GM21717 (cell line): Measurements from ENCODE around the gene EGFL7.
"Not testable (repeated sequence)": the region's sequence is repeated elsewhere in the genome, so short reads cannot be mapped to it uniquely, and the experiment has no call there.

Experiments
- ATAC-seq: cut with Tn5 transposase; IDR thresholded peaks from one replicate; pipeline ENCODE4 v1.9.1; 2021; ENCODE audit warnings: mild to moderate bottlenecking, moderate library complexity; ENCODE audit not compliant: unreplicated experiment

EGFL7 gene

DNA sequence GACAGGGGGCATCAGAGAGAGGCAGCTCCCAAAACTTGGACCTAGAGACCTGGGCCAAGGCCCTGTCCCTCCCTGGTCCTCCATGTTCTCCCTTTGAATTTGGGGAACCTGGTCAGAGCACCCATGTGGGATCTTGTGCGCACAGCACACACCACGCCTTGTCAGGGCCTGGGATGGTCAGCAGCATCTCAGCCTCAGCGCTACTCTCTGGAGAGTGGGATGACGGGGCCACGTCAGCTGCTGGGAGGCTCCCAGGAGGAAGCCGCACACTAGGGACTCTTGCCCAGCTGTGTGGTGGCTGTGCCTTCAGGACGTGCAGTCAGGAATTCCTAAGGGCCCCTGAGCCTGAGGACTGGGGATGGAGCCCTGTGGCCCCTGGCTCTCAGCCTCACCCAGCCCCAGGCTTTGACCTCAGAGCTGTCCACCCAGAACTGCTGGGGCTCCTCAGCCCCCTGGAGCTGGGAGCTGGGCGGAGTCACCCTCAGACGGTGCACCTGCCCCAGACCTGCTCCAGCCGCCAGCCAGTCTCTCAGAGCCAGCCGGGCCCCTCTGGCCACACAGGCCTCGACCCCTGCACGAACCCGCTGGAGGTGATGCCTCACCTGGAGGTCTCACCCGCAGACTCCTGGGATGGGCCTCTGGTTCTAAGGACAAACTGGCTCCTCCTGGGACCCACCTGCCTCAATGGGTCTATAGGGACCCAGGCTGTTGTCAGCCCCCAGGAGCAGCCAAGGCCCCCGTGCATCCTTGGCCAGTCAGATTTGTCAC is 38.3 kb upstream of the EGFL7 start:
- ATAC-seq, result no peak

DNA sequence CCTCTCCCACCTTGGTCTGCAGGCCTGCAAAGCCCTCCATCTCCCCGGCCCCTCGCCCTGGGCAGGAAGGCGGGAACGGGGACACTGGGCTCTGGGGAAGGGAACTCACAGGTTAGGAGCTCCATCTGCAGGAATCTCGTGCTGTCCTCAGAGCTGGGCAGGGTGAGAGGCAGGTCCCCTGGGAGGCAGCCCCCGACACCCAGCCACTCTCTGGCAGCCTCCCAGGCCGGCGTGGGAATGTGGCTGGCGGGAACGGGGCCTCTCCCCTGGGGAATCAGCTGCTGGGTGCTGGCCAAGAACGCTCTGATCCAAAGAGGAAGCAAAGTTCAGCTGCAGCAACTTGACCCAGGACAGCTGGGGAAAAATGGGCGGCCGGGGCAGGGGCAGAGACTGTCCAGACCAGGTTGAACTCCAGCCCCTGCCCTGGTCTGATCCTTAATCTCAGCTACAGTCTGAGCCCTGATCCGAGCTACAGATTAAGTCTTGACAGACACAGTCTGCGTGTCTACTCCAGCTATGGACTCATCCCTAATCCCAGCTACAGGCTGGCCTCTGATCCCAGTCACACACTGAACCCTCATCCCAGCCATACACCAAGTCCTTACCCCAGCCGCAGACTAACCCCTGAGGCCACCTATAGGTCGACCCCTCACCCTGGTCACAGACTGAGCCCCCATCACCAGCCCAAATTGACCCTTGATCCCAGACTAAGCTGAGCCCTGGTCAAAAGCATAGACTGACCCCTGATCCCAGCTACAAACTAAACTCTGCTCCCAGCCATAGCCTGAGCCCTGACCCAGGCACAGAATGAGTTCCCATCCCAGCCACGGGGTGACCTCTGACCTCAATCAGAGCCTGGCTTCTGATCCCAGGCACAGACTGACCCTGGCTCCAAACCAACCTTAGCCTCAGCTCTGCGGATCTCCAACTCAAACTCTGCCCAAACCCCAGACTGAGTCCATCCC is 37.3 kb upstream of the EGFL7 start:
- no peak for ATAC-seq

DNA sequence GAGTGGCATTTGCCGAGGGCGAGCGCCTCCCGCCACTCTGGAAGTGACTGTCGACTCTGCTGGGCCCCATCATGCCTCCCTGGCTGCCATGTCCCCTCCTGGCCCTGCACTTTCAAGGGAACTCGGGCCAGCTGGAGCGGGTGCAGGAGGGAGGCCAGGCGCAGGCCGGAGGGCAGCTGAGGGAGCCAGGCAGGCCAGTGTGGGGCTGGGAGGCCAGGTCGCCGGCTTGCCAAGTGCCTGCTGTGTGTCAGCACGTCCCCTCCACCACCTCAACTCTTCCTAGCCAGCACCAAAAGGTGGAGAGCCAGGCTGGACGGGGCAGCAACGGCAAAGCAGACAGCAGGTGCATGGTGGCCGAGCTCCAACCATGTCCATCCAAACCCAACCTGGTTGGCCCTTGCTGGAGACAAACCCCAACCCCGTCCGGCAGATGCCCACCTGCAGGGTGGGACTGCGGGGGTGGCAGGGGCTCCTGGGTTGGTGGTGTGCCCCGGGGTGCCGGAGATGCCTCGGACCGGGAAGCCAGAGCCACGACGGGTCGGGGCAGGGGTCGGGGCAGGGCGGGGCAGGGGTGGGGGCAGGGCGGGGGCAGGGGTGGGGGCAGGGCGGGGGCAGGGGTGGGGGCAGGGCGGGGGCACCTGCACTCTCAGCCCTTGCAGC is 36.5 kb upstream of the EGFL7 start:
- ATAC-seq, result no peak

DNA sequence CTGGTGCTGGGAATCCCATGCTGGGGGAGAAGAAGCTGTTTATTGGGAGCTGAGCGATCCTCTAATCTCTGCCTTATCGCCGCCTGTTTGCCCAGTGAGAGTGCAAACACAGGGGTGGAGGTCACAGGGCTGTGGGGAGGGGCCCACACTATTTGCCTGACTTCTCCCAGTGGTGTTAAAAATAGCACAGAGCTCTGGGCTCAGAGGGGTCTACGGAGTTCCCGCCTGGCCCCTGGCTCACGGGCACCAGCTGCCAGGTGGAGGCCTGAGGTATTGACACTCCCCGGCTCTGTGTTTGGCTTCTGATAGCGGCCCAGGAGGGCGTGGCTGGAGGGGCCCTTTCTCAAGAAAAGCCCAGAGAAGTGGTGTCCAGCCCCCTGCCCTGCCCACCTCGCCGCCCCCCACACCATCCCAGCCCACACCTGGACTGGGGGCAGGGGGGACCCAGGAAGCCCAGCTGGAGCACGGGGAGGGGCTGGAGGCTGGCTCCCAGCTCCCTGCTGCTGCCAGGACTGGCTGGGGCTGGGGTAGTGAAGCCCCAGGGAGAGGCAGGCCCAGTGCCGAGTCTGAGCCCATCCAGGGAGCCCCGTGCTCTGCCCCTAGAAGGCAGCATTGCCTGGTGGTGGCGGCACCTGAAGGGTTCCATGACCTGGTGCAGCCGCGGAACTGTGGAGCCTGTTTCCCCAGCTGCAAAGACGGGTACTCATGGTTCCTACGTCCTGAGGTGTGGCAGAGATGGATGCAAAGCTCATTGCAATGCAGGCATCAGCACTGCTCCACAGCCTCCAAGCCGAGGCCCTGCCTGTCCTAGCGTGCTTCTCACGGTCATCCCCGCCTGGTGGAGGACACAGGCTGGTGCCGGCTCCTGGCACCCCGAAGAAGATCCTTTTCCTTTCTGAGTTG is 35.7 kb upstream of the EGFL7 start:
- no peak for ATAC-seq

DNA sequence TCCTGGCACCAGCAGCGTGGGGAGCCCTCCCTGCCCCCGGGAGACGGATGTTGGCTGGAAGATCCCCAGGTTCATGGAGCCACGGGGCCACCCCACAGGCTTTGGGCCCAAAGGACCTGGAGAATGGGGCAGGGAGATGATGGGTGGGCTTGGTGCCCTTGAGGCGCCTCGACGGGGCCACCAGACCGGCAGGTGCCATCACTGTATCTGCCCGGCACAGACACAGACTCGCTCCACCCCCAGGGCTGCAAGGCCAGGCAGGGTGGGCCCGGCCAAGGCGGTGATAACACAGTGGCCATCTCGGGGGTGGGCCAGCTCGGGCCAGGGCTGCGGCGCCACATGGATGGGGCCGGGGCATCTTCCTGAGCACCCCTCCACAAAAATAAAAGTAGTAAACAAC is 35.0 kb upstream of the EGFL7 start:
- no peak for ATAC-seq

DNA sequence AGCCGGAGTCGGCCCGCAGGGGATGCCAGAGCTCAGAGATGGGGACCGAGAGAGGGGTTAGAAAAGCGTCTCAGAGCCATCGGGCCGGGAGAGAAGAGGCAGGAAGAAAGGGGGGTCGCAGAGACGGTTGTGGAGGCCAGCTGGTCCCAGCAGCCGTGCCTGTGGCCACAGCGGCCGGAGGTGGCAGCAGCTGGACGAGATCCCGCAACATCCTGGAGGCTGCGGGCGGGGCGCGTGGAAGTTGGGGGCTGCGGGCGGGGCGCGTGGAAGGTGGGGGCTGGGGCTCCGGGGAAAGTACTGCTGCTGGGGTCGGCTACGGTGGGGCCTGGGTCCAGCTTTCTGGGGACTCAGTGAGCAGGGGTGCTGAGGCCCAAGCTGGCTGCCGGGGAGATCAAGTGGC is 34.4 kb upstream of the EGFL7 start:
- no peak for ATAC-seq

DNA sequence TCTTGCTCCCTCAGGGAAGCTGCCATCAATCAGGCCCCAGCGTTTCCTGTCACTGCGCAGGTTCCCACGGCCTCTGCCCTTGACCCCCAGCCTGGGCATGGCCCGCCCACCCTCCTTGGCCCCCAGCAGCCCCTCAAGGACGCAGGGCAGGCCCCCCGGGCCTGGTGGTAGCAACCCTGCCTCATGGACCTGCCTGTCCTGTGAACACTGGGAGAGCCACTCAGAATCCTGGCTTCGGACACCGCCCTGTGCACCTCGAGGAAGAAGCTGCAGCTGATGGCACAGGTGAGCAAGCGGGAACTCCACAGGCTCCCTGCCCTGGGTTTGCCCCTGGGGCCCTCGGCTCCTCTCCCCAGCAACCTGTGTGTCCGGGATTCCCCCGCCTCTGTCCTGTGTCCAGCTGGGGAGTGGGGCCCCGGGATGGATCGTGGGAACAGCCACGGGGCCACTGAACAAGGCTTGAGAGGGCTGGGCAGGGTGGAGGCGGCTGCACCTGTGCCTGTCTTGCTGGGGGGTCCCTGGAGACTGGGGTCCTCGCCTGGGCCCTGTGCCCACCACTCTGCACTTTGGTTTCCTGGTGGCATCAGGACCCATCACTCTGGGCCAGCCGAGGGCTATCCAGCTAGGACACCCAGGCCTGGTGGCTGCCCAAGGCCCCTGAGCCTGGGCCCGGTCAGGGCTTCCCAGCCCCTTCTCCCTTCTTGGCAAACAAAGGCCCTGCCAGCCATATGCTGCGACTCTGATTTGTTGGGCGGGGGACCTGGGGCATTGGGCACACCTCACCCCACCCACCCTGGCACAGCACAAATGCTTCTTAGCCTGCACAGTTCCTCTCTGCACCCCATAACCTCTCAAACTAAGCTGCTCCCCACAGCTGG is 33.5 kb upstream of the EGFL7 start:
- no peak for ATAC-seq

DNA sequence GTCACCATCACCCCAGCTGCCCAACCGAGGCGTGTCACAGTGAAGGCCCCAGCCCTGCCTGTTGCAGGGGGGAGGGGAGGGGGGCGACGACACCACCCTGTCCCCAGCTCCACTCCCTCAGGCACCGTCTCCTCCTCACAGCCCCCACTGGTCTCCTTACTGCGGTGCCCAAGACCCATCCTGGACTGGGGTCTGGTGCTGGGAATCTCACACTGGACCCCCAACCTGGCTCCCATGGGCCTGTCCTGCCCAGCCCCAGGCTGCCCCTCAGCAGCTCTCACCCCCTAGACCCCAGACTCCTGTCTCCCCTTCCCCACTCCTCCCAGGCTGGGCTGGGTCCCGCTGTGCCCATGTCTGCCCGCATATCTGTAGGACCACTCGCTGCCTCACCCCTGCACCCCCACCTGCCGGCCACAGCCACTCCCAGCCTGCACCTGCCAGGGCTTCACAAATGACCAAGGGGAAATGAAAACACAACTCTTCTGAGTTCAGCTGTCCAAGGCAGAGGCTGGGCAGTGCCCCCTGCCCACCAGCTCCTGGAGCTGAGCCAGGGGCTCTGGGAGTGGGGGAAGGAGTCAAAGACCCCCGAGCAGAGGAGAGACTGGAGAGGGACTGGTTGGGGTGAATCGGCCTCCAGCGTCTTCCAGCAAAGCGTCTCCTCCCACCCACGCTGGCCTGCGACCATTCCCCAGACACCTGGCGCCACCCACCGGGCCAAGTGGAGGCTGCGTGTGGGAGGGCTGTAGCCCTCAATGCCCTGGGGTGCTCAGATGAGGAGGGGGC is 32.6 kb upstream of the EGFL7 start:
- no peak for ATAC-seq

DNA sequence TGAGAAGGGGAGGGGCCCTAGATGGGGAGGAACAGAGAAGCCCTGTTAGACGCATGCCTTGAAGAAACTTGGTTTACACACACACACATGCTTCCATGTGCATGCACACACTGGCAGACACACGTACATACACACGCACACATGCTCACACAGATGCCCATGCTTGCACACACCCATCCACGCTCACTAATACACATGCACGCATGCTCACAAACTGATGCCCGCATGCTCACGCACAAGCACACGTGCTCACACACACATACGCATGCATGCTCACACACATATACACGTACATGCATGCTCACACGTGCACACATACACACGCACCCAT is 32.1 kb upstream of the EGFL7 start:
- no peak for ATAC-seq

DNA sequence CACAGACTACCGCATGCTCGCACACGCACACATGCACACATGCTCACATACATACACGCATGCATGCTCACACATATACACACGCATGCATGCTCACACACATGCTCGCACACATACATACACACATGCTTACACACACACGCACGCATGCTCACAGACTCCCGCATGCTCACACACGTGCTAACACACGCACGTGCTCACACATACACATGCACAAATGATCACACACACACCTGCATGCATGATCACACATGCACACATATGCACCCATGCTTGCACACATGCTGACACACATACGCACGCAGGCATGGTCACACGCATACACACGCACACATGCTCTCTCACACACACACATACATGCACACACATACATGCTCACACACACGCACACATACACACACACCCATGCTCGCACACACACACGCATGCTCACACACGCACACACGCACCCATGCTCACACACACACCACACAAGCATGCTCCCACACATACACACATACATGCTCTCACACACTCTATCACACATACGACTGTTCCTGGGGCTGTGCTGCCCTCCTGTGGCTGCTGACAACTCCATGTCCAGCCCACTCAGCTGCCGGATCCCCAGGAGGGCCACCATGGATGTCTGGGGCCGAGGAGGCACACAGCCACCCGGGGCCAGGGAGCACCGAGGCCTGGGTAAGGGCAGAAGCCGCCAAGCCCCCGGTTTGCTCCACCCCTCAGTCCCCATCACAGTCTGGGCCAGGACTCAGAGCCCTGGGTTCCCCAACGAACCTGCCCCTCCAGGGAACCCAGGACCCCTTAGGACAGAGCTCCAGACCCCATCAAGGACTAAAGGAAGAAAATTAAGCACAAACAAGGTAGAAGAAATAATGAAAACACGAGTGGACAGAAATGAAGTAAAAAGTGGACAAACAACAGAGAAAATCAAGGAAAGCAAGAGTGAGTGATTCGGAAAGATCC is 31.4 kb upstream of the EGFL7 start:
- ATAC-seq, result no peak

DNA sequence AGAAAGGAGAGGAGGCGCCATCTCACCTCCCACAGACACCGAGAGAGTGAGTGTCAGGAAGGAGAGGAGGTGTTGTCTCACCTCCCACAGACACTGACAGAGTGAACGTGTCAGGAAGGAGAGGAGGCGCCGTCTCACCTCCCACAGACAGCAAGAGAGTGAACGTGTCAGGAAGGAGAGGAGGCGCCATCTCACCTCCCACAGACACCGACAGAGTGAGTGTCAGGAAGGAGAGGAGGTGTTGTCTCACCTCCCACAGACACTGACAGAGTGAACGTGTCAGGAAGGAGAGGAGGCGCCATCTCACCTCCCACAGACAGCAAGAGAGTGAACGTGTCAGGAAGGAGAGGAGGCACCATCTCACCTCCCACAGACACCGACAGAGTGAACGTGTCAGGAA is 30.6 kb upstream of the EGFL7 start:
- ATAC-seq, result not testable (repeated sequence)

DNA sequence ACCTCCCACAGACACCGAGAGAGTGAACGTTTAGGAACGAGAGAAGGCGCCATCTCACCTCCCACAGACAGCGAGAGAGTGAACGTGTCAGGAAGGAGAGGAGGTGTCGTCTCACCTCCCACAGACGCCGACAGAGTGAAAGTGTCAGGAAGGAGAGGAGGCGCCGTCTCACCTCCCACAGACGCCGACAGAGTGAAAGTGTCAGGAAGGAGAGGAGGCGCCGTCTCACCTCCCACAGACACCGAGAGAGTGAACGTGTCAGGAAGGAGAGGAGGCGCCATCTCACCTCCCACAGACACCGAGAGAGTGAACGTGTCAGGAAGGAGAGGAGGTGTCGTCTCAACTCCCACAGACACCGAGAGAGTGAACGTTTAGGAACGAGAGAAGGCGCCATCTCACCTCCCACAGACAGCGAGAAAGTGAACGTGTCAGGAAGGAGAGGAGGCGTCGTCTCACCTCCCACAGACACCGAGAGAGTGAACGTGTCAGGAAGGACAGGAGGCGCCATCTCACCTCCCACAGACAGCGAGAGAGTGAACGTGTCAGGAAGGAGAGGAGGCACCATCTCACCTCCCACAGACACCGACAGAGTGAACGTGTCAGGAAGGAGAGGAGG is 30.1 kb upstream of the EGFL7 start:
- not testable (repeated sequence) for ATAC-seq

DNA sequence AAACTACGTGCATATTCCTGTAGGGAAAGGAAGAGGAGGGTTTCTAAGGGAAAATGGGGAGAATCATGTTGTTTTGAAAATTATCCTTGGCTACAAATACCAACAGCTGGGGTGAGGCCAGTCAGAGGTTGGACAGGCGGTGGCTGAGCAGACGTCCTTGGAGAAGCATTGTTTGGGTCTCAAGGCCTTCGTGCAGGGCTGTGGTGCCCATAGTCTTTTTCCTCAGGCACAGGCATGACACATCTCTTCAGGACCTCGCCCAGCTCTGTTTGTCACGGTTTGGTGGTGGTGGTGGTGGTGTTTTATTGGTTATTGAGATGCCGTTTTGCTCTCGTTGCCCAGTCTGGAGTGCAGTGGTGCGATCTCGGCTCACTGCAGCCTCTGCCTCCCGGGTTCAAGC is 27.8 kb upstream of the EGFL7 start:
- ATAC-seq, result no peak

DNA sequence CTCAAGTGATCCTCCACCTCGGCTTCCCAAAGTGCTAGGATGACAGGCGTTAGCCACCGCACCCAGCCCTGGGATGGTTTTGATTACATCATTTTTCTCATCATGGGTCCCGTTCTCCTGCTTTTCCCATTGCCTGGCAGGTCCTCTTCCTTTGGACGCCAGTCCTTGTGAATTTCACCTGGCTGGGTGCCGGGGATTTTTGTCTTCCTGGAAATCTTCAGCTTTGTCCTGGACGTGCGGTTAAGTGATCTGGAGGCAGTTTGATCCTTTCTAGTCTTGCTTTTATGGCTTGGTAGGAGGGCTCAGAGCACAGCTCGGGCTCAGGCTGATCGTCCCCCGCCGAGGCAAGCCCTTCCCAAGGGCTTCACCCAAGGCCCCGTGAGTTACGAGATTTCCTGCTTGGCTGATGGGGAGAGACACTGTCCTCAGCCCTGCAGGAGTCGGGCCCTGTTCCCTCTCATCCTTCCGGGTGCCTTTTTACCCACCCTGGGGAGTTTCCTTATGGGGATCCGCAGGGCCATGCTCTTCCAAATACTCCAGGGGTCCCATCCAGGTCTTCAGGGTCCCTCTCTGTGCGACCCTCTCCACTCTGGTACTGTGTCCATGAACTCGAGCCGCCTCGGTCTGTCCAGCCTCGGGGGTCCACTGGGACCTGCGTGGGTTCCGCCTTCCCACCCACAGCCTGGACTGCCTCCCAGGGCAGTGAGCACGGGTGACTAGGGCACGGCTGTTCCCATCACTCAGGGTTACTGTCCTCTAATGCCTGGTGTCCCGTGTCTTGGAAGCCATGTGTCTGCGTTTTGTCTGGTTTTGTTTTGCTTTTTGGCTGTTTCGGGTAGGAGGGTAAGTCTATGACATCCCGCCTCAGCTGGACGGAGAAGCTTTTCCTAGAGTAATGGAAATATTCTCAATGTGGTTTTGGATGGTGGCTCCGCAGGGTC is 22.3 kb upstream of the EGFL7 start:
- no peak for ATAC-seq

DNA sequence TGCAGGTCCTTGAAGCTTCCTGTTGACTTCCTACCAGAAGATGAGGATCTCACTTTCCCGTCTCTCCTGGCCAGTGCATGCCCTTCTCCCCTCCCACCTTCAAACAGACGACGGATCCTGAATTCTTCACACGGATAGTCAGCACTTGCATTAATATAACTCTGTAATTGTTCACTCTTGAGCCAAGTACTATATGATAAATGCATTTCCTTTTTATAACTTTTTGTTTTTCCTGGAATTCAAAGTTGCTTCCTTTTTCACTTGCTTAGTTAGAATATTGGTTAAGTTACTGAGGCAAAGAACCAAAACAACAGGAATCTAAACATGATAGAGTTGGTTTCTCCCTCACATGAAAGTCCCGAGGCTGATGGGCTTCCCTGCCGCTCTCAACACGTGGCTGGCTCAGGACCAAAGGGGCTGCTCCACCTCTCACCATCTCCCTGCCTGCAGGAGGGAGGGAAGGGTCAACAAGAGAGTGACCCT is 20.2 kb upstream of the EGFL7 start:
- ATAC-seq, result no peak
